Adipose tissue (tissue), 3 donors: ENCODE data around the gene DOCK1. TPM values are rescaled to one million over a fixed set of nuclear protein-coding genes. Genes with fewer than 3 reads are reported as not detected.

Experiments used
- H3K27ac ChIP-seq: one replicate; pipeline ENCODE4 v1.5.1; 2013; ENCODE audit warnings: low read depth, low read length
- WGBS, 3 donors: extraction: QIAGEN DNeasy Blood & Tissue Kit; methylation state at CpG; one replicate each; pipeline ENCODE4 v1.1.7; 2013; 5-methylcytosine and 5-hydroxymethylcytosine counted together
- polyA plus RNA-seq, 3 donors: library from polyadenylated mRNA; stranded (reverse); fragments of 200-250 nt; gene quantifications; one replicate each; pipeline ENCODE4 v1.2.3, GENCODE V29; 2013
- donor health status: healthy with polysubstance abuse.
- donor health status: Bipolar disorder and iron deficiency.
- donor health status: healthy.

DOCK1 gene
- polyA plus RNA-seq, 3 donors: 9.5 to 21.6 (median 21.5) TPM

- H3K27ac ChIP-seq: no peak overlapping the region
Measured at GRCh38 chr10:127158662-127159061, 253.4 kb downstream of the DOCK1 start.

GRCh38 chr10:127159648-127160245, 254.5 kb downstream of the DOCK1 start:
- 92 to 93% (median 92%) methylated on average over 13 of the region's 13 CpGs for WGBS, 3 donors
- no peak overlapping the region for H3K27ac ChIP-seq

More at GRCh38 chr10:127158662-127159061, 253.4 kb downstream of the DOCK1 start:
- 93 to 98% (median 96%) methylated on average over 2 of the region's 2 CpGs for WGBS, 3 donors

- no peak overlapping the region for H3K27ac ChIP-seq
- 90 to 94% (median 91%) methylated on average over 5 of the region's 5 CpGs for WGBS, 3 donors
Measured at GRCh38 chr10:127161482-127161881, 256.3 kb downstream of the DOCK1 start.

- WGBS, 3 donors: 95 to 97% (median 96%) methylated on average over 6 of the region's 6 CpGs
- no peak overlapping the region for H3K27ac ChIP-seq
Measured at GRCh38 chr10:127162841-127163240, 257.6 kb downstream of the DOCK1 start.

- 86 to 91% (median 89%) methylated on average over 3 of the region's 3 CpGs for WGBS, 3 donors
- no peak overlapping the region for H3K27ac ChIP-seq
Measured at GRCh38 chr10:127168261-127168660, 263.0 kb downstream of the DOCK1 start.

- no peak overlapping the region for H3K27ac ChIP-seq
- WGBS, 3 donors: 89 to 97% (median 97%) methylated on average over 8 of the region's 8 CpGs
Measured at GRCh38 chr10:127174866-127175265, 269.6 kb downstream of the DOCK1 start.

GRCh38 chr10:127175357-127176110, 270.3 kb downstream of the DOCK1 start:
- H3K27ac ChIP-seq: no peak overlapping the region
- 94 to 97% (median 95%) methylated on average over 40 of the region's 40 CpGs for WGBS, 3 donors

- WGBS, 3 donors: 88 to 91% (median 89%) methylated on average over 16 of the region's 16 CpGs
- H3K27ac ChIP-seq: no peak overlapping the region
Measured at GRCh38 chr10:127176649-127177048, 271.4 kb downstream of the DOCK1 start.

GRCh38 chr10:127179612-127180250, 274.5 kb downstream of the DOCK1 start:
- no peak overlapping the region for H3K27ac ChIP-seq
- 94 to 96% (median 96%) methylated on average over 6 of the region's 6 CpGs for WGBS, 3 donors

- WGBS, 3 donors: 94 to 98% (median 97%) methylated on average over 4 of the region's 4 CpGs
- no peak overlapping the region for H3K27ac ChIP-seq
Measured at GRCh38 chr10:127182161-127182560, 276.9 kb downstream of the DOCK1 start.

- 95 to 99% (median 96%) methylated on average over 2 of the region's 2 CpGs for WGBS, 3 donors
- no peak overlapping the region for H3K27ac ChIP-seq
Measured at GRCh38 chr10:127184582-127184981, 279.4 kb downstream of the DOCK1 start.

GRCh38 chr10:127186813-127187212, 281.6 kb downstream of the DOCK1 start:
- WGBS, 3 donors: 81 to 83% (median 82%) methylated on average over 7 of the region's 7 CpGs
- H3K27ac ChIP-seq: no peak overlapping the region

GRCh38 chr10:127189226-127189625, 284.0 kb downstream of the DOCK1 start:
- H3K27ac ChIP-seq: no peak overlapping the region

- 71 to 75% (median 71%) methylated on average over 5 of the region's 5 CpGs for WGBS, 3 donors
- H3K27ac ChIP-seq: no peak overlapping the region
Measured at GRCh38 chr10:127190427-127190826, 285.2 kb downstream of the DOCK1 start.

- no peak overlapping the region for H3K27ac ChIP-seq
- 75 to 85% (median 78%) methylated on average over 7 of the region's 7 CpGs for WGBS, 3 donors
Measured at GRCh38 chr10:127193125-127193524, 287.9 kb downstream of the DOCK1 start.

- no peak overlapping the region for H3K27ac ChIP-seq
- WGBS, 3 donors: 48 to 84% (median 79%) methylated on average over 2 of the region's 2 CpGs
Measured at GRCh38 chr10:127194111-127194510, 288.9 kb downstream of the DOCK1 start.

GRCh38 chr10:127194599-127194998, 289.4 kb downstream of the DOCK1 start:
- no peak overlapping the region for H3K27ac ChIP-seq
- WGBS, 3 donors: 40 to 60% (median 50%) methylated on average over 16 of the region's 16 CpGs

GRCh38 chr10:127195041-127195506, 289.8 kb downstream of the DOCK1 start:
- no peak overlapping the region for H3K27ac ChIP-seq
- 2 to 4% (median 4%) methylated on average over 21 to 28 of the region's 28 CpGs for WGBS, 3 donors

GRCh38 chr10:127195571-127196281, 290.5 kb downstream of the DOCK1 start:
- no peak overlapping the region for H3K27ac ChIP-seq
- WGBS, 3 donors: 1 to 2% (median 1%) methylated on average over 74 to 91 of the region's 91 CpGs
